Erythroblast (primary cell): ENCODE results near the gene HAGH.

Experiments used
- DNase-seq, 2 experiments: peaks; one replicate each; lab custom pipeline; 2025; lab: John Stamatoyannopoulos, UW
- GATA1 ChIP-seq: IDR thresholded peaks from 2 replicates; pipeline ENCODE4 v1.6.1; 2011; ENCODE audit warnings: low read depth, mild to moderate bottlenecking, control low read depth, low read length, moderate library complexity
- POLR2A ChIP-seq: IDR thresholded peaks from 2 replicates; pipeline ENCODE4 v1.6.1; 2011; ENCODE audit warnings: mild to moderate bottlenecking, low read length

The HAGH gene

DNA sequence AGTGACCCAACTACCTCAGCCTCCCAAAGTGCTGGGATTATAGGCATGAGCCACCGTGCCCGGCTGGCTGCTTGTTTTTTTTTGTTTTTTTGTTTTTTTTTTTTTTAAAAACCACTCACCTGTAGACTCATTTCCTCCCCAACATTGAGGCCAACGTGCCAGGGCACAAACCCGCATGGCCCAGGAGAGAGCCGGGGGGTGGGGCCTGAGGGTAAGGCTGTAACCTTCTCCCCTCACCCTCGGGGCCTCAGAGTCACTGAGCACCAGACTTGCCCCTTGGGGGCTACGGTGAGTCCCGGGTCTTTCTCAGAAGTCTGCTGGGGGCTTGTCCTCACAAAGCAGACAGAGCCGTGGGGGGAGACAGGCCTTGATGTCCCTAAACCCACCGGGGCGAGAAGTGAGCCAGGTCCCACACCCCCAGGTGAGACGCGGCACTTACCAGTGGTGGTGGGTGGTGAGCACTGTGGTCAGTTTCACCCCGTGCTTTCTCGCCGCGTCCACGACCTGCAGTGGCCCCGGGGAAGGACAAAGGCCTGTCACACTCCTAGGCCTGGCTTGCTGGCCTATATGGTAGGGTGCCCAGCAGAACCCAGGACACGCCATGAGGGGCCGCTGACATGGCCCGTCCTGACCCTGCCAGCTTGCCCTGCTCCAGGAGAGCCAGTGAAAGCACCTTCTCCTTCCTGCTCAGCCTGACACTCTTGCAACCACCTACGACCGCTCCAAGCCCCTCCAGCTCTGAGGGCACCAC, 4.6 kb downstream of the HAGH start:
- DNase-seq = no peak
- TF ChIP-seq POLR2A (no peak), GATA1 (no peak)

DNA sequence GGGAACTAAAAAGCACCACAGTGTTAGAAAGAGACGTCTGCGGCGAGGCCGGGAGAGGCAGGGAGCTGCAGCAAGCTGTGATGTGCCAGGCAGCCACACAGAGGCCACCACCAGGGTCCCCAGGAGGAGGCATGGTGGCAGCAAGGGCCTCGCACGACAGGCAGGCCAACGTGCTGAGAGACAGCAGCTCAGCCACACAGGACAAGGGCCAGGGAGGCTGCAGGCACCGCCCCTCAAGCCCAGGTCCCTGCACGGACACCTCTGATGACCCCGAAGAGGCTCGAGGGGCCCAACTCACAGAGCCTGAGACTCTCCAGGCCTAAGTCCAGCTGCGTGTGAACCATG, 5.7 kb downstream of the HAGH start:
- no peak for DNase-seq
- TF ChIP-seq POLR2A (no peak), GATA1 (no peak)

DNA sequence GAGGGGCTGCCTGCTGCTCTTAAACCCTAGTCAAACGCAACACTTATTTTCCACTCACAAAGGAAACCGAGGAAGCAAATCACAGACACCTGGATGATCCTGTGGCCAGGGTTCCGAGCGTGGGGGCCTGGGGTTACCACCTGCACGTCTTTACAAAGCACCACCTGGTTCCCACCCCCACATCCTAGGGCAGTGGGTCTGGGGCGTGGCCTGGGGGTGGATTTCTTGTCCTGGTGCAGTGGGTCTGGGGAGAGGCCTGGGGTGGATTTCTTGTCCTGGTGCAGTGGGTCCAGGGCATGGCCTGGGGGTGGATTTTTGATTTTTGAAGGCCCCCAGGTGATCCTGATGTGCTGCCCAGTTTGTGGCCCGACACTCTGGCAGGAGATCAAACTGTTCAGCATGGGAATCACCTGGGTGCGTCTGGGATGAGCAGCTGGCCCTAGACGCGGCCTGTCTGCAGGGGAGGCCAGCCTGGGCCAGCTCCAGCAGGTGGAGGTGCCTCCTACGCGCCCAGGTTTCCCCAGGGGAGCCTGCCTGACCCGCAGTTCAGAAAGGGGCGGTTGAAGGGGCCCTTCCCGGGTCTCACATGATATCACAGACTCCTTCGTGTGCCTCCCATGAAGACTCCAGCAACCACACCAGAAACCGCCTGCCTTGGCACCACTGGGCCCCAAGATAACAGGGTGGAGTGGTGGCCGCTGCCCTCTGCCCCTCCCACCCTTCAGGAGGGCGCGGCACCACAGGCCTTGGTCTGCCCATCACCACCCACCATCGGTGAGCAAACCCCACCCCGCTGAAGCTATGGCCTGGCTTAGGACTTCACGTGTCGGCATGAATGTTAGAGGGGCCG, 6.3 kb downstream of the HAGH start:
- TF ChIP-seq GATA1 = no peak
- TF ChIP-seq POLR2A = peak; percentile 77
- DNase-seq = peak; percentile 75 to 87

DNA sequence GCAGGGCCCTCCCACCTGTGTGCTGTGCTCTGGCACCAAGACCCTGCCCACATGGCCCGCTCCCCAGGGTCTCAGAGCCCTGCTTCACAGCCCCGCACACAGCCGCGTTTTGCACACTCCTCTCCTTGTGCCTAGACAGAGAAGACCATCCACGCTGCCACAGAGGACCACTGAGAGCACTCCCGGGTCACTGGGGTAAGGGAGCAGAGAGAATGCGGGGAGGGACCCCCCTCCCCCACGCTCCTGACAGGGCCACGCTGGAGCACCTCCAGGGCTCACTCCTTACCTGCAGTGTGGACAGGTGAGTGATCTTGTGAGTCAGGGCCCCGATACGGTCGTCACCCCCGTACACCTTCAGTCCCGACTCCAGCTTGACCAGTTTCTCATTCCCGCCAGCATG, 7.0 kb downstream of the HAGH start:
- no peak for TF ChIP-seq GATA1
- TF ChIP-seq POLR2A = no peak
- no peak for DNase-seq

DNA sequence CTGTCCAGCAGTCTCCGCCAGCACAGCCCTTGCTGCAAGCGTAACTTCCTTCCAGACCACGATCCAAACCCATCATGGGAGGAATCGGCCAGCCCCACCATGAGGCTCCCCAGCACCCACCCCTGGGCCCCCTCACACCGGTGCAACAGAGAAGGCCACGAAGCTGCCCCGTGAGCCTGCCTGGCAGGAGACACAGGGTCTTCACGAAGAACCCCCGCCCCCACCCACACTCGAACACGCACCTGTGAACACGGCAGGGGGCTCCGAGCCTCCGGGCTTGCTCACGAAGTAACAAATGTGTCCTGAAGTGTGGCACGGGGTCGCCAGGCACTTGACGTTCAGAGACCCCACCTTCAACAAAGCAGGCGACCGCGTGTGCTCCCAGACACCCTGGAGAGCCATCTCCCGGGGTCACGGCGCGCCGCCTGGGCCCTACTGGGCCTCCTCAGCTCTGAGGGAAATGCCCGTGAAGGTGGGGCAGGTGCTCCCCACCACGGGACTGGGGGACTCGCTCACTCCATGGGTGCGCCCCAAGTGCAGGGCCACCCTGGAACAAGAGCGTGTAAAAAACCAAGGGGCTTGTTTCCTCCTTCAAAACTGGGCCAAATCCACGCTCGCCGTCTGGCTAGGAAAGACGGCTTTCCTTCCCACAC, 7.6 kb downstream of the HAGH start:
- TF ChIP-seq GATA1 = no peak
- TF ChIP-seq POLR2A = no peak
- no peak for DNase-seq

DNA sequence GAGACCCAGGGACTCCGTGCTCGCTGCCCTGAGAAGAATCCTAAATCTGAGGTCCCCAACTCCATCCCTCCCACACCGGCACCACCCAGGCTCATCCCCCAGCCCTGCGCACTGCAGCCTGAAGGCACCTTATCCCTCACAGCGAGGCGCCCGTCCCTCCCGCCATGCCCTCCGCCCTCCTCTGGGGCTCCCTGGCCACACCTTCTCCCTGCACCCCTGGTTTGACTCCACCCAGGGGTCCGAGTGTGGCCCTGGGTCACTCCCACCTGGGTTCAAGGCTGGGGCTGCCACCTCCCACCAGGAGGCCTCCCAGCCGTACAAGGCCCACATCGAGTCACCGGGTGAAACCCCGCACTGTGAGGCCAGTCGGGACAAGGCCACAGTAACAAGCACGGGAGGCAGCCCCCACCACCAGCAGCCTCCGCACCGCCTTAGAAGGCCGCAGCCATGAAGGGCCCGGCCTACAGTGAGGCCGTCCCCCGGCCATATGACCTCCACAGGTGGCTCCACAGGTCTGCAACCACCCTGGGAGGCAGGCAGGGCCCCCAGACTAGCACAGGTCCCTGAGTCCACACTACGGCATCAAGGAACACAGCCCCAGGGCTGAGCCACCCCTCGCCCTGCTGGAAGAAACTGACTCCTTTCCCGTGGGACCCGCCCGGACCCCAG, 8.3 kb downstream of the HAGH start:
- DNase-seq = no peak
- TF ChIP-seq POLR2A = no peak
- TF ChIP-seq GATA1 = no peak

DNA sequence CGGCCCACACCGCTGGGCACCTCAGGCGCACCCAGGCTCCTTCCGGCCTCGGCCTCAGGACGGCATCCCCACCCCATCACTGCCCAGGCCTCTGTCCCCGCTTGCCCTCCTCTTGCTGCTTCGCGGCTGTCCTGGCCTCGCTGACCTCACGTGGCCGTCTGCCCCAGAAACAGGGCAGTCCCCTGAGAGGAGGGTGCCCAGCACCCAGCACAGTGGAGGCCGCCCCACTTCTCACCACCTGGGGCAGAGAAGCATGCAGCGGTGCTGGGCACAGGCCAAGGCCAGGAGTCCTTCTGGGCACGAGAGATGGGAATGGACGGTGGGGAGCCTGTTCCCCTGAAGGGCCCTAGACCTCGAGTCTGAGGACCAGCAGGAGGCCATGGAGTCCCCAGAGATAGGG, 8.9 kb downstream of the HAGH start:
- TF ChIP-seq POLR2A (no peak), GATA1 (no peak)
- no peak for DNase-seq

DNA sequence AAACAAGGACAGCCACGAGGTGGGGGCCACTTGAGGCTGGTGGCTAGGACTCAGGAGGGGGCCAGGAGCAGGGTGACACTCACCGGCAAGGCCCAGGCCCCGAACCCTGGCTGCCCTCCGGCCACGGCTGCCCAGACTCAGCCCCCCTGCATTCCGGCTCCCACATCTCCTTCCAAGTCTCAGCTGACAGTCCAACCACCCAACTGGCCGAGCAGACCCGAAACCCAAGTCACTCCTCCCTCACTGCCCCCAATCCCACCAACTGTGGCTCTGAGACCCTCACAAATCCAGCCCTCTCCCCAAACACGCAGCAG, 9.4 kb downstream of the HAGH start:
- TF ChIP-seq GATA1 = no peak
- TF ChIP-seq POLR2A = no peak
- no peak for DNase-seq

DNA sequence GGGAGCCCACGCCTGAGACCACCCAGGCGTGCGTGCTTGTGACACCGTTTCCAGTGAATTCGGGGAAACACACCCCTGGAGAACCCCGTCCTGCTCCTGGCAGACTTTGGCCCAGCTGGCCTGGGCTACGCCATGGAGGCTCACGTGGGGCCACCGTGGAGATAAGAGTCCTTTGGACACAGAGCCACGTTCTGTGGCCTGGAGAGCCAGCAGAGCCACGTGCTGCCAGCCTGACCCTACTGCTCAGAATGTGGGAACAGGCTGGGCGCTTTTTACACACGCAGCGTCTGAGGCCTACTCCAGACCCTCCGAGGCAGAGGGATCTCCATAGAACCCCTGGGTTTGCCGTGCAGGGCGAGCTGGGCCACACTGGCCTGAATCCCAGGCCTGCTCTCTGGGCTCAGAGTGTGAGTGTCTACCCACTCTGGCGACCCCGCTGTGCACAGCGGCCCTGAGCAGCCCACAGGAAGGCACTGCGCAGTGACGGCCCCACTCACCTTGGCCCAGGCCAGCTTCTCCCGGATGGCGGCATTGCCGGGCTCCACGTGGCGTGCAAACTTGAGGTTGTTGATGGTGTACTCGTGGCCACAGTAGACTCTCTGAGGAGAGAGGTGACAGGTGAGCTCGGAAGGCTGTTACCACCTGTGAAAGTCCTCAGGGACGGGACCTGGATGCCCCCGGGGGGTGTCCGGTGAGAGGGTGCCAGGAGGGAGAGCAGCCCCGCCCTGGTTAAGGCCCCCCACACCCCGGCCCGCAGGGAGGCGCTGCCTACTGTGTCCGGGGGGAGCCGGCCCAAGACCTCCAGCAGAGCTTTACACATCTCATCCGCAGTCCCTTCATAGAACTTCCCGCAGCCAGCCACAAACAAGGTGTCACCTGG, 10.0 kb downstream of the HAGH start:
- no peak for TF ChIP-seq GATA1

DNA sequence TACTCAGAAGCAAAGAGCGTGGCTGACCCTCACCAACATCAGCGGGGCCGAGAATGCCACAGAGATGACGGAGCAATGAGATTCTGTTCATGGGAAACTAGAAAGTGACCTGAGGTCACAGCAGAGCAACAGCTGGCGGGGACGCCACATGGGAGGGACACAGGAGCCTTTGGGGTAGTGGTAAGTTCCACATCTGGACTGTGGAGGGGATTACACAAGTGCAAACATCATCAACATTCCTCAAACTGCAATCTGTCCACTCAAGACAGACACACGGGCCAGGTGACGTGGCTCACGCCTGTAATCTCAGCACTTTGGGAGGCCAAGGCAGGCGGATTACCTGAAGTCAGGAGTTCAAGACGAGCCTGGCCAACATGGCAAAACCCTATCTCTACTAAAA, 11.2 kb downstream of the HAGH start:
- TF ChIP-seq GATA1 = no peak
- no peak for TF ChIP-seq POLR2A
- DNase-seq = no peak

More for the DNA sequence above, 10.0 kb downstream of the HAGH start:
- DNase-seq = no peak

DNA sequence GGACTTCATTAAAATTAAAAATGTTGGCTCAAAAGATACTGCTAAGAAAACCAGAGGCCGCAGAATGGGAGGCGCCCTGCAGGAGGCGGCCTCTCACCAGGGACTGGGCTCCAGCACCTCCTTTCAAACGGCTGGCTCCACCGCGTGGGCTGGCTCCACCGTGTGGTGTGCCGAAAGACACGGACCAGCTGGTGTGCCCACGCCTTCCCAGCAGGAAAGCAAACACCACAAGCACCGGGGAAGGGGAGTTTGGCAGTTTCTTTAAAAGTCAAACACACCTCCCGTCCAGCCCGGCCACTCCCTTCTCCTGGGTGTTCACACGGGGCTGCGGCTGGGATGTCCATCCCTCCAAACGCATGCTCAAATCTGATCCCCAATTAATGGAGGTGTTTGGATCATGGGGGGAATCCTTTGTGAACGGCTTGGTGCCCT, 13.9 kb downstream of the HAGH start:
- no peak for TF ChIP-seq GATA1
- no peak for TF ChIP-seq POLR2A
- peak; percentile 82 to 84 for DNase-seq

DNA sequence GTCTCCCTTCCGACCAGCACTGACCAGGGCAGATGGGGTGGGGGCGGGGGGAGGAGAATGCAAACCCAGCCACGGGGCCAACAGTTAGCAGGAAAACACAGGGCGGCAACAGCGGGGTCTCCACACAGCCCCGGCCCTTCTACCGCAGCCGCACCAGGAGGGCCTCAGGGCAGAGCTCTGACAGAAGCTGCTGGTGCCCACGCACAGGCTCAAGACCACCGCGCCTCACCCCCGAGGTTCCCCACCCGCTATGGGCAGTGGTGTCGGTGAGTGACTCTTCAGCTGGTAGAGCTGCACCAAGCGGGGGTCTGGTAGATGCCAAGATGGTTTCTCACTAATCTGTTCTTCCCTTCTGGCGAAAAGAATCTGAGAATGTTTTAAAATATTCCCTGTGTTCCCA, 16.1 kb downstream of the HAGH start:
- no peak for DNase-seq
- TF ChIP-seq GATA1 = no peak
- no peak for TF ChIP-seq POLR2A

DNA sequence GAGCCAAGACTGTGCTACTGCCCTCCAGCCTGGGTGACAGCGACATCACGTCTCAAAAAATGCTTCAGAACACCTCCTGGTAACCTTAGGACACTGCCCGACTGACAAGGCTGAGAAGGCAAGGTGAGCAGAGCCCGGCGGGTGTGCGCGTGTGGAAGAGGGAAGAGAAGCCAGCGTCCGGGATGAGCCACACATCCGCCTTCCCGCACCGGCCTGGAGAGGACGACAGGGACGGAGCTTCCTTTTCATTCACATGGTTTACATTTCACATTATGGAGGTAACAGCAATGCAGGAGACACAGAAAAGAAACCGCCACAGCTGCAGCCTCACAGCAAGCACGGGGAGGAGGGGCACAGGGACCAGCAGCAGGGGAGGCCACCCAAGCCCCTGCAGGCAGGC, 16.5 kb downstream of the HAGH start:
- TF ChIP-seq POLR2A = no peak
- TF ChIP-seq GATA1 = no peak
- DNase-seq = no peak
